ENCODE measurements around the gene ANP32B.
A peak's percentile ranks its signal among the peaks of the same experiment; 100 is the strongest.
"Not testable (repeated sequence)": the region's sequence is repeated elsewhere in the genome, so short reads cannot be mapped to it uniquely, and the experiment has no call there.

ANP32B gene

GRCh38 chr9:97996676-97997075 lies 13.5 kb downstream of the ANP32B start:
- DNase-seq, result not testable (repeated sequence)

- no peak for DNase-seq
These were observed 14.5 kb downstream of the ANP32B start for GRCh38 chr9:97997330-97998276.

- no peak for DNase-seq
These were observed 19.7 kb downstream of the ANP32B start for GRCh38 chr9:98002808-98003207.

- DNase-seq, result no peak
These were observed 23.1 kb downstream of the ANP32B start for GRCh38 chr9:98006127-98006796.

- peak; percentile 39 for DNase-seq
These were observed 24.2 kb downstream of the ANP32B start for GRCh38 chr9:98007251-98007928.

- DNase-seq, result no peak
These were observed 25.6 kb downstream of the ANP32B start for GRCh38 chr9:98008764-98009163.

GRCh38 chr9:98009437-98009836 lies 26.3 kb downstream of the ANP32B start:
- DNase-seq, result no peak

- no peak for DNase-seq
These were observed 26.8 kb downstream of the ANP32B start for GRCh38 chr9:98009936-98010335.

GRCh38 chr9:98010445-98010844 lies 27.3 kb downstream of the ANP32B start:
- peak; percentile 54 for DNase-seq

- no peak for DNase-seq
These were observed 28.0 kb downstream of the ANP32B start for GRCh38 chr9:98011122-98011521.

- DNase-seq, result no peak
These were observed 33.1 kb downstream of the ANP32B start for GRCh38 chr9:98016137-98016680.

- DNase-seq, result no peak
These were observed 34.2 kb downstream of the ANP32B start for GRCh38 chr9:98017306-98017705.

- no peak for DNase-seq
These were observed 35.2 kb downstream of the ANP32B start for GRCh38 chr9:98018347-98018746.

GRCh38 chr9:98019098-98019497 lies 36.0 kb downstream of the ANP32B start:
- DNase-seq, result no peak

GRCh38 chr9:98019869-98020268 lies 36.7 kb downstream of the ANP32B start:
- not testable (repeated sequence) for DNase-seq

GRCh38 chr9:98020476-98021145 lies 37.5 kb downstream of the ANP32B start:
- peak; percentile 10 for DNase-seq

GRCh38 chr9:98021306-98022040 lies 38.3 kb downstream of the ANP32B start:
- no peak for DNase-seq

GRCh38 chr9:98022447-98022846 lies 39.3 kb downstream of the ANP32B start:
- no peak for DNase-seq

GRCh38 chr9:98024702-98025101 lies 41.6 kb downstream of the ANP32B start:
- DNase-seq, result peak; percentile 91

GRCh38 chr9:98031169-98031568 lies 48.0 kb downstream of the ANP32B start:
- no peak for DNase-seq

- no peak for DNase-seq
These were observed 48.8 kb downstream of the ANP32B start for GRCh38 chr9:98031935-98032334.
